Thymus (tissue), 11 donors: Measurements from ENCODE around the gene NAA15. TPM values are rescaled to one million over a fixed set of nuclear protein-coding genes. Genes with fewer than 3 reads are reported as not detected.
"Not testable (repeated sequence)": the region's sequence is repeated elsewhere in the genome, so short reads cannot be mapped to it uniquely, and the experiment has no call there.

ENCODE experiments used
- DNase-seq, 9 donors: peaks; one replicate each; pipeline ENCODE4 v3.0.0-alpha.2; 2013; ENCODE audit warnings: low spot score in 9 of 9, low read depth in 6 of 9, missing footprints in 1 of 9
- H3K27ac ChIP-seq, 2 donors: one replicate each; pipeline ENCODE4 v1.5.1; 2013; ENCODE audit warnings: control low read depth in 1 of 2, low read depth in 1 of 2, low read length in 1 of 2, mild to moderate bottlenecking in 1 of 2, moderate library complexity in 1 of 2
- H3K27me3 ChIP-seq, 2 donors: one replicate each; pipeline ENCODE4 v1.5.1; 2013; ENCODE audit warnings: low read length in 1 of 2; ENCODE audit not compliant: control insufficient read depth in 2 of 2, insufficient read depth in 1 of 2
- H3K36me3 ChIP-seq, 2 donors: one replicate each; pipeline ENCODE4 v1.5.1; 2013; ENCODE audit warnings: low read length in 1 of 2, mild to moderate bottlenecking in 1 of 2, moderate library complexity in 1 of 2; ENCODE audit not compliant: control insufficient read depth in 2 of 2, insufficient read depth in 2 of 2
- H3K4me1 ChIP-seq, 2 donors: one replicate each; pipeline ENCODE4 v1.5.1; 2013; ENCODE audit warnings: low read length in 2 of 2; ENCODE audit not compliant: control insufficient read depth in 2 of 2, insufficient read depth in 2 of 2
- H3K4me3 ChIP-seq, 2 donors: one replicate each; pipeline ENCODE4 v1.5.1; 2013; ENCODE audit warnings: low read length in 2 of 2, control low read depth in 1 of 2, mild to moderate bottlenecking in 1 of 2
- H3K9me3 ChIP-seq, 2 donors: one replicate each; pipeline ENCODE4 v1.5.1; 2013; ENCODE audit warnings: low read length in 1 of 2, mild to moderate bottlenecking in 1 of 2; ENCODE audit not compliant: control insufficient read depth in 2 of 2, insufficient read depth in 1 of 2
- WGBS: extraction: QIAGEN DNeasy Blood & Tissue Kit; methylation state at CpG from one replicate; pipeline ENCODE4 v1.1.7; 2013; 5-methylcytosine and 5-hydroxymethylcytosine counted together
- polyA plus RNA-seq: library from polyadenylated mRNA; stranded (reverse); fragments of 200-250 nt; gene quantifications from one replicate; pipeline ENCODE4 v1.2.3, GENCODE V29; 2013
- total RNA-seq: library from RNA; stranded (reverse); fragments of 120-200 nt; gene quantifications from one replicate; pipeline ENCODE4 v1.2.4, GENCODE V29; 2013
- donor health status: healthy.

NAA15 gene
- total and polyA plus RNA-seq, 2 donors = 9.9 to 31.4 TPM

- H3K27me3 ChIP-seq = no peaks in the 10 kb centered on the region
- no peaks in the 10 kb centered on the region for H3K36me3 ChIP-seq
Observed at GRCh38 chr4:139402436-139402835, 101.1 kb downstream of the NAA15 start.

DNA sequence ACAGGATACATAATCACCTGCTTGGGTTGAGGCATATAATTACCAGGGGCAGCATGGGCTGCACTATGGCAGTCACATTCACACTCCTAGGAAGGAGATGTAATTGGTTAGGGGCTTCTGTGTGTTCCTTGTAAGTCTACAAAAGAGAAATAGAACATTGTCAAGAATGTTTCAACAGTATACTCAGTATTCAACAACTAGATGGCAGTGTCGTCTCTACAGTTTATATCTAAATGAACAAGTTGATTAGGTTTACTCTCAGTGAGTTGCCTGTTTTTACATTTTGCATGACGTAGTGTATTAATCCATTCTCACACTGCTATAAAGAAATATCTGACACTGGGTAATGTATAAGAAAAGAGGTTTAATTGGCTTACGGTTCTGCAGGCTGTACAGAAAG, 102.2 kb downstream of the NAA15 start:
- WGBS = 97% methylated on average over 3 of the region's 3 CpGs
- H3K36me3 ChIP-seq = no peaks in the 10 kb centered on the region
- no peak overlapping the region for H3K27ac ChIP-seq
- no peaks in the 10 kb centered on the region for H3K4me1 ChIP-seq
- no peak for DNase-seq
- no peaks in the 10 kb centered on the region for H3K27me3 ChIP-seq
- no peak overlapping the region for H3K4me3 ChIP-seq
- no peaks in the 10 kb centered on the region for H3K9me3 ChIP-seq

More at GRCh38 chr4:139402436-139402835, 101.1 kb downstream of the NAA15 start:
- no peaks in the 10 kb centered on the region for H3K9me3 ChIP-seq
- DNase-seq = no peak
- no peaks in the 10 kb centered on the region for H3K4me1 ChIP-seq
- no peak overlapping the region for H3K4me3 ChIP-seq
- no peak overlapping the region for H3K27ac ChIP-seq
- WGBS = 98% methylated on average over 5 of the region's 5 CpGs

DNA sequence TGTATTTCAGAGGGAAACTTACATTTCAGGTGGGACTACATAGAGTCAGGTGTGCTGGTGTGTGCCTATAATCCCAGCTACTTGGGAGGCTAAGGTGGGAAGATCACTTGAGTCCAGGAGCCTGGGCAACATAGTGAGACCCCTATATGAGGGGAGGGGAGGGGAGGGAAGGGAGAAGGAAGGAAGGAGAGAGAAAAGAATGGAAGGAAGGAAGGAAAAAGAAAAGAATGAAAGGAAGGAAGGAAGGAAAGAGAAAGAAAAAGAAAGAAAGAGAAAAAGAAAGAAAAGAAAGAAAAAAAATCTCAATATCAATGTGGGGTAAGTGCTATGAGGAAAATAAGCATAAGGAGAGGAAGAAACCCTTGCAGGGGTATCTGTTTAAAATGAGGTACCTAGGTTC, 109.0 kb downstream of the NAA15 start:
- H3K4me1 ChIP-seq = no peaks in the 10 kb centered on the region
- no peaks in the 10 kb centered on the region for H3K36me3 ChIP-seq
- H3K27ac ChIP-seq = no peak overlapping the region
- H3K4me3 ChIP-seq = no peak overlapping the region
- DNase-seq = no peak
- peaks cover 0 to 5% of the 10 kb centered on the region in 2 donors for H3K9me3 ChIP-seq
- no peaks in the 10 kb centered on the region for H3K27me3 ChIP-seq

GRCh38 chr4:139414671-139415210, 113.4 kb downstream of the NAA15 start:
- not testable (repeated sequence) for H3K27ac ChIP-seq, H3K27me3 ChIP-seq, H3K36me3 ChIP-seq, H3K4me3 ChIP-seq, DNase-seq, H3K9me3 ChIP-seq
- WGBS = 96% methylated on average over 8 of the region's 8 CpGs
- peaks cover 8 to 14% of the 10 kb centered on the region in 2 donors for H3K4me1 ChIP-seq

- no peak overlapping the region for H3K27ac ChIP-seq
- no peak overlapping the region for H3K4me3 ChIP-seq
- H3K9me3 ChIP-seq = peaks cover 0 to 10% of the 10 kb centered on the region in 2 donors
- WGBS = 91% methylated on average over 2 of the region's 2 CpGs
- H3K27me3 ChIP-seq = no peaks in the 10 kb centered on the region
- DNase-seq = peak; percentile 13 to 64 (median 49)
- H3K4me1 ChIP-seq = peaks cover 8 to 14% of the 10 kb centered on the region in 2 donors
- H3K36me3 ChIP-seq = no peaks in the 10 kb centered on the region
Observed at GRCh38 chr4:139416073-139416673, 114.9 kb downstream of the NAA15 start.

GRCh38 chr4:139419388-139419914, 118.1 kb downstream of the NAA15 start:
- Histone ChIP-seq H3K4me3 (no peak overlapping the region), H3K27ac (peak overlapping the region; percentile 52 to 90), H3K4me1 (peaks cover 8 to 14% of the 10 kb centered on the region in 2 donors), H3K27me3 (no peaks in the 10 kb centered on the region), H3K9me3 (peaks cover 0 to 10% of the 10 kb centered on the region in 2 donors), H3K36me3 (no peaks in the 10 kb centered on the region)
- WGBS = 29% methylated on average over 2 of the region's 2 CpGs
- DNase-seq = peak; percentile 30 to 85 (median 50)

- H3K27me3 ChIP-seq = no peaks in the 10 kb centered on the region
- H3K27ac ChIP-seq = no peak overlapping the region
- WGBS = 97% methylated on average over 1 of the region's 1 CpG
Observed at GRCh38 chr4:139420652-139421051, 119.3 kb downstream of the NAA15 start.

DNA sequence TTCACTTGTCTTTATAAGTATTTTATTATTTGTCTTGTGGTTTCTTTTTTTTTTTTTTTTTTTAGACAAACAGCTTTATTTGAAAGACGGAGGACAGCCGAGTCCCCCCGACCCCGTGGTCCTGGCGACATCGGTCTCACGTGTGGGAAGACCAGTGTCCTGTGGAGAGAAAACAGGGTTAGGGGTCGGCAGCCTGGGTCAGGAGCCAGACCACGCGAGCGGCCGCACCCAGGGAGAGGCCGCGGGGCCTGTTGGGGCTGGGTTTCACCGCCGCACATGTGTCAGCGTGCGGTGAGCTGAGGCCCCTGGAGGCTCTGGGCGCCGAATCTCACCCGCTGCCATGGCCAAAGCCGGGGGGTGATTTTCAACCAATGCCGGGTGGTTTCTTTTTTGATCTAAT, 134.8 kb downstream of the NAA15 start:
- 99% methylated on average over 23 of the region's 23 CpGs for WGBS
- H3K9me3 ChIP-seq = peaks cover 0 to 21% of the 10 kb centered on the region in 2 donors
- no peak for DNase-seq

More at GRCh38 chr4:139420652-139421051, 119.3 kb downstream of the NAA15 start:
- H3K4me1 ChIP-seq = peaks cover 8 to 14% of the 10 kb centered on the region in 2 donors
- no peak for DNase-seq
- peaks cover 0 to 3% of the 10 kb centered on the region in 2 donors for H3K9me3 ChIP-seq
- H3K4me3 ChIP-seq = no peak overlapping the region
- H3K36me3 ChIP-seq = no peaks in the 10 kb centered on the region

GRCh38 chr4:139438141-139438540, 136.8 kb downstream of the NAA15 start:
- Histone ChIP-seq H3K27me3 (no peaks in the 10 kb centered on the region), H3K9me3 (peaks cover 0 to 17% of the 10 kb centered on the region in 2 donors), H3K27ac (no peak overlapping the region), H3K4me3 (no peak overlapping the region), H3K36me3 (peaks cover 0 to 3% of the 10 kb centered on the region in 2 donors), H3K4me1 (no peaks in the 10 kb centered on the region)
- WGBS = 98% methylated on average over 2 of the region's 2 CpGs
- DNase-seq = no peak

More for the DNA sequence above, 134.8 kb downstream of the NAA15 start:
- Histone ChIP-seq H3K27ac (no peak overlapping the region), H3K36me3 (peaks cover 0 to 3% of the 10 kb centered on the region in 2 donors), H3K4me3 (no peak overlapping the region), H3K27me3 (no peaks in the 10 kb centered on the region), H3K4me1 (no peaks in the 10 kb centered on the region)
